Lower lobe of right lung (tissue), 2 donors: ENCODE results near the gene TNF. TPM values are rescaled to one million over a fixed set of nuclear protein-coding genes. Genes with fewer than 3 reads are reported as not detected.
A peak's percentile ranks its signal among the peaks of the same experiment; 100 is the strongest.

Source experiments
- ATAC-seq, 2 donors: fragments of 200-7000 bp; cut with Tn5 transposase; one replicate each; pipeline ENCODE4 v1.9.1; 2020 to 2022; ENCODE audit warnings: mild to moderate bottlenecking in 2 of 2, moderate library complexity in 2 of 2
- DNase-seq: peaks from one replicate; pipeline ENCODE4 v3.0.0-alpha.2; 2020
- H3K27ac ChIP-seq: fragments of 200-600 bp; one replicate; pipeline ENCODE4 v1.8.0; 2022
- H3K27me3 ChIP-seq: fragments of 200-600 bp; one replicate; pipeline ENCODE4 v1.8.0; 2022; ENCODE audit warnings: low read depth
- H3K36me3 ChIP-seq: fragments of 200-600 bp; one replicate; pipeline ENCODE4 v1.8.0; 2022; ENCODE audit warnings: mild to moderate bottlenecking
- H3K4me1 ChIP-seq: fragments of 200-600 bp; one replicate; pipeline ENCODE4 v1.8.0; 2022
- H3K4me3 ChIP-seq: fragments of 200-600 bp; one replicate; pipeline ENCODE4 v1.8.0; 2022; ENCODE audit warnings: mild to moderate bottlenecking
- H3K9me3 ChIP-seq: fragments of 200-600 bp; one replicate; pipeline ENCODE4 v1.8.0; 2022
- CTCF ChIP-seq: fragments of 200-600 bp; IDR thresholded peaks from one replicate; pipeline ENCODE4 v1.8.0; 2022; ENCODE audit warnings: antibody characterized with exemption, mild to moderate bottlenecking
- intact Hi-C: fragments of 100-400 bp; cut with DNase I; formaldehyde crosslinking; loops from one replicate; pipeline ENCODE4 v1.11.0; 2022
- total RNA-seq: library from RNA; stranded (reverse); fragmentation: NEBNext Ultra II Directional; extraction: Animal tissue kit (Norgen Biotek cat#: 25700); gene quantifications from one replicate; pipeline ENCODE4 v1.2.1, GENCODE V29; 2021
- donor health status: DM: no; HTN: yes; CAD: no; lungs with severe emphysema.

Gene TNF
- total RNA-seq, 1 donor from 2014 or later = 4.5 TPM

DNA sequence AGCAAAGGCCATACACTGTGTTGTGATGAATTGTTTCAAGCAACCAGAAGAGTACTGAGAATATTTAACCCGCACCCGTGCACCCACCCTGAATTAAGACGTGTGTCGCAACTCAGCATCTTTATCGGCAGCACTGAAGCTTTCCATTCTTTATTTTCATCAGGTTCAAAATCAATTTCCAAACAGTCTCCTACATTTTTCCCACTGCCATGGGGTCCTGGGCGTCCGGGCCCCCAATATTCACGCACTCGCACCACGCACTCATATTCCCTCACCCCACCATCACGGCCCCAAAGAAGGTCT, 5.0 kb downstream of the TNF start:
- no peak for ATAC-seq
- DNase-seq = no peak
- Histone ChIP-seq H3K36me3 (no peaks in the 10 kb centered on the region), H3K27ac (peak overlapping the region; percentile 84), H3K4me3 (peak overlapping the region; percentile 79), H3K27me3 (no peaks in the 10 kb centered on the region), H3K9me3 (no peaks in the 10 kb centered on the region), H3K4me1 (peaks cover 47% of the 10 kb centered on the region)
- intact Hi-C loops = no loop called here
- no peak for TF ChIP-seq CTCF

DNA sequence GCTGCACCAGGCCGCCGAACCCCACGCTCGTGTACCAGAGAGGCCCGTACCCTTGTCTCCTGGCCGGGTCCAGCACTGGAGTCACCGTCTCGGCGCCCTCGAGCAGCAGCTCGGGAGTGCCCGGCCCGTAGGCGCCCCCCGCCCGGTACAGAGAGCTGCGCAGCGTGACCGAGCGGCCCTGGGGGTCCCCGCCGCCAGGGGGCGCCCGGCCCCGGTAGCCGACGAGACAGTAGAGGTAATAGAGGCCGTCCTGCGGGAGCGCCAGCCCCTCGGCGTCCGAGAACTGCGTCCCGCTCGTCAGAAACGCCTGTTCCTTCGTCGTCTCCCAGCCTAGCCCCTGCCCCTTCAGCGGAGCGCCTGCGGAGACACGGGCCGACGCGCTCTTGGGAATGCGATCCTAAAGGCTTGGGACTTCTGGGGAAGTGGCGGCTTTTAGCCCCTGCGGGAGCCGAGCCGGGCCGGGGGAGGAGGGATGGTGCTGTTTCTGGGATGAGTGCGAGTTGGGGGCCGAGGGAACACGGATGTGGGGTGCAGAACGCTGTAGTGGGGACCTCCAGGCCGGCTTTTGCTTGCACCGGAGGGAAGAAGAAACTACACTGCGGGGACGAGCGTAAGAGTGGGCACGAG, 5.6 kb downstream of the TNF start:
- intact Hi-C loops = no loop called here
- no peaks in the 10 kb centered on the region for H3K27me3 ChIP-seq
- H3K4me3 ChIP-seq = peak overlapping the region; percentile 79
- no peaks in the 10 kb centered on the region for H3K9me3 ChIP-seq
- peak overlapping the region; percentile 84 for H3K27ac ChIP-seq
- DNase-seq (peak; percentile 94), ATAC-seq (peak; percentile 98 to 99)
- TF ChIP-seq CTCF = peak; percentile 99
- peaks cover 52% of the 10 kb centered on the region for H3K4me1 ChIP-seq
- H3K36me3 ChIP-seq = no peaks in the 10 kb centered on the region

- Histone ChIP-seq H3K27ac (peak overlapping the region; percentile 84), H3K27me3 (no peaks in the 10 kb centered on the region), H3K4me1 (peaks cover 57% of the 10 kb centered on the region), H3K4me3 (peak overlapping the region; percentile 79), H3K9me3 (no peaks in the 10 kb centered on the region), H3K36me3 (no peaks in the 10 kb centered on the region)
- intact Hi-C loops = no loop called here
- TF ChIP-seq CTCF = no peak
- ATAC-seq (peak; percentile 5 to 13), DNase-seq (no peak)
These were observed 6.3 kb downstream of the TNF start for GRCh38 chr6:31581434-31582229.

- Histone ChIP-seq H3K27ac (peak within 1 kb of the TSS; percentile 84), H3K4me1 (peaks cover 53% of the 10 kb centered on the region), H3K4me3 (peak within 1 kb of the TSS; percentile 79)
These were observed 6.9 kb downstream of the TNF start, which contains the start of gene LTB for GRCh38 chr6:31582230-31582643. TSS of gene LTB (minus strand) at chr6:31582424. CDS start at chr6:31582417, 7 bp downstream.

GRCh38 chr6:31585491-31585890, 10.1 kb downstream of the TNF start:
- Histone ChIP-seq H3K4me1 (peaks cover 42% of the 10 kb centered on the region), H3K27me3 (no peaks in the 10 kb centered on the region), H3K4me3 (no peak overlapping the region), H3K36me3 (no peaks in the 10 kb centered on the region), H3K9me3 (no peaks in the 10 kb centered on the region), H3K27ac (peak overlapping the region; percentile 64)
- ATAC-seq (no peak), DNase-seq (no peak)
- intact Hi-C loops = no loop called here
- TF ChIP-seq CTCF = peak; percentile 22

More at GRCh38 chr6:31582230-31582643, 6.9 kb downstream of the TNF start, which contains the start of gene LTB:
- Histone ChIP-seq H3K36me3 (no peaks in the 10 kb centered on the region), H3K9me3 (no peaks in the 10 kb centered on the region), H3K27me3 (no peaks in the 10 kb centered on the region)
- ATAC-seq (no peak), DNase-seq (no peak)
- TF ChIP-seq CTCF = no peak
- intact Hi-C loops = no loop called here
